LNCAP (cell line): ENCODE data around the gene LRRC53.

Experiments used
- CTCF ChIP-seq: fragments of 450-650 bp; IDR thresholded peaks from 2 replicates; pipeline ENCODE4 v1.5.1; 2017; ENCODE audit warnings: mild to moderate bottlenecking

Gene LRRC53

GRCh38 chr1:74486036-74486435 is 26.4 kb downstream of the LRRC53 start:
- TF ChIP-seq CTCF: no peak

GRCh38 chr1:74485622-74486021 is 26.8 kb downstream of the LRRC53 start:
- TF ChIP-seq CTCF: no peak

DNA sequence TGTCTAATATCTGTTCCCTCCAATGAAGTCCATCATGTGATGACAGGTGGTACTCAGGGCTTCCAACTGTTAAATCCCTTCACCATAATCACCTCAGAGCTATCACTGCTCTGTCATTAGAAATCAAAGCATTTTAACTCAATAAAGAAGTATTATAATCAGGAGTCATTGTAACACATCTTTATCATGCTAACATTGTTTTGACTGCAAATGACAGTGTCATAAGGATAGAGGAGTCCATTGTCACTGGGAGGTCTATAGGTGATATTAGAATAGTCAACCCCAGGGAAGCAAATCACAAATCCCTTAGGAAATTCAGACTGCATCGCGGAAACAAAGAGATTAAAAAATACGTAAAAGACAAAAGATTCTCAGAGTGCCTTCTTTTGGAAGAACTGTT is 30.8 kb downstream of the LRRC53 start:
- no peak for TF ChIP-seq CTCF

- TF ChIP-seq CTCF: no peak
These were observed 32.3 kb downstream of the LRRC53 start for GRCh38 chr1:74480068-74480467.

DNA sequence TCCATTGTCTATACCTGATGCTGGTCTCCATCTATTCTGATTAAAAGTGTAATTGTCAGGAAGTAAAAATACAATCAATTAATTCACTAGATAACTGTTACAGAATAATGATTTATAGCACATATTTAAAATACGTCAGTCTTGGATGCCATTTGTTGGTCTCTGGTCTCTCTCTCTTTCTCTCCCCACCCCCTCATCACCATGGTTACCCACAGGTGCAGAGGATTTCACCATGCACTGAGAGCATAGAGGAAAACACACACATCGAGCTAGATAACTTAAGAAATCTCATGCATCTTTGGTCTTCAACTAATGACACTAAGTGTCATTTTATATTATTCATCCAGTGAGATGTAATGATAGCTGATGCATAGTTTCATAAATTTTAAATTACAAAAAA is 33.4 kb downstream of the LRRC53 start:
- no peak for TF ChIP-seq CTCF

- no peak for TF ChIP-seq CTCF
These were observed 37.8 kb downstream of the LRRC53 start for GRCh38 chr1:74474585-74474984.

DNA sequence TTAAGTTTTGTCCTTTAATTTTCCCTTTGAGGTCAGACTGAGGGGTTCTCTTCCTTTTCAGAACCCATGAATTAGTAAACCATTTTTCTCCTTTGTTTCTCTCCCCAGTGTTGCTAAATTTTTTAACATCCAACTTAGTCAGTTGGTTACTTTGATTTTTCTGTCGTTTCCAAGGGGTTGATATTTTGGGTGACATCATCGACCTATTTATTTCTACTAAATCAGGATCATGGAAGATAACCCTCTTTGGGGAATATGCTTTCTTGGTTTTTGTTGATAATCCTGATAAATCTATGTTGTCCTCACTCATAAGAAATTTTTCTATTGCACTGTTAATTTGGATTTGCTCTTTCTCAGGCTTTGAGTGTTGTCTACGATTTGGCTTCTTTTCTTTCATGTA is 40.9 kb downstream of the LRRC53 start:
- no peak for TF ChIP-seq CTCF

DNA sequence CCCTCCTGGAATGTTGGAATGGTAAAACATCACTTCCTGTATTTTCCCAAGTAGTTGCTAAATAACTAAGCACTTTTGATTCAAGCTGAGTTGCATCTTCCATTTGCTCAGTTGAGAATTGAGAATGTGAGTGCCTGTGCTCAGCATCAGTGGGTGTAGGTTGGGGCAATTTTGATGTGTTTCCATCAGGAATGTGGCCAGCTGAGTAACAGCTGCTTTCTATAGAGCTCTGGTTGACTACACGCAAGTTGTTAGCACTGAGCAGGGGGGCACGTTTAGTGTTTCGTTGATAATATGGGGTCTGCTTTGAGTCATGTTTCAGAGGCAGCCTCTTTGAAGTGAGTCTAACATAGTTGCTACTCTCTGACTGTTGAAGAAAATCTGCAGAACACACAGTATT is 41.5 kb downstream of the LRRC53 start:
- no peak for TF ChIP-seq CTCF
